Panc1 (cell line): Measurements from ENCODE around the gene RPL7A.

Source experiments
- CTCF ChIP-seq: fragments of 450-650 bp; IDR thresholded peaks from 2 replicates; pipeline ENCODE4 v1.5.1; 2017; ENCODE audit warnings: mild to moderate bottlenecking
- POLR2AphosphoS5 ChIP-seq: IDR thresholded peaks from 2 replicates; pipeline ENCODE4 v1.6.1; 2012; ENCODE audit warnings: mild to moderate bottlenecking, low read depth, low read length, moderate library complexity
- REST ChIP-seq, 2 experiments: IDR thresholded peaks; 2 replicates each; pipeline ENCODE4 v1.6.1; 2011 to 2012; ENCODE audit warnings: low read depth in 2 of 2, control low read depth in 1 of 2, low read length in 1 of 2, mild to moderate bottlenecking in 1 of 2, moderate library complexity in 1 of 2; ENCODE audit not compliant: insufficient read depth in 1 of 2
- SIN3A ChIP-seq: IDR thresholded peaks from 2 replicates; pipeline ENCODE4 v1.6.1; 2012; ENCODE audit warnings: low read depth, mild to moderate bottlenecking, low read length, moderate library complexity, borderline replicate concordance; ENCODE audit not compliant: insufficient read depth

GRCh38 chr9:133305731-133306130 lies 42.3 kb upstream of the RPL7A start:
- TF ChIP-seq CTCF = no peak
- no peak for TF ChIP-seq POLR2AphosphoS5
- TF ChIP-seq REST (IDR thresholded peaks at IDR 0.05; ENCODE audit: insufficient read depth in 1 of 2, low read depth in 2 of 2, low read length in 1 of 2) = no peak
- no peak for TF ChIP-seq SIN3A
